Stimulated activated CD8-positive, alpha-beta memory T cell treated with anti-CD3 and anti-CD28 coated beads, Interleukin-7, amount 100 ng/mL, for 24 hours (primary cell): ENCODE measurements around the gene BTBD7.
"Not testable (repeated sequence)": the region's sequence is repeated elsewhere in the genome, so short reads cannot be mapped to it uniquely, and the experiment has no call there.

ENCODE experiments used
- DNase-seq: peaks from one replicate; pipeline ENCODE4 v3.0.0-alpha.2; 2020; ENCODE audit warnings: low read depth

Gene BTBD7

DNA sequence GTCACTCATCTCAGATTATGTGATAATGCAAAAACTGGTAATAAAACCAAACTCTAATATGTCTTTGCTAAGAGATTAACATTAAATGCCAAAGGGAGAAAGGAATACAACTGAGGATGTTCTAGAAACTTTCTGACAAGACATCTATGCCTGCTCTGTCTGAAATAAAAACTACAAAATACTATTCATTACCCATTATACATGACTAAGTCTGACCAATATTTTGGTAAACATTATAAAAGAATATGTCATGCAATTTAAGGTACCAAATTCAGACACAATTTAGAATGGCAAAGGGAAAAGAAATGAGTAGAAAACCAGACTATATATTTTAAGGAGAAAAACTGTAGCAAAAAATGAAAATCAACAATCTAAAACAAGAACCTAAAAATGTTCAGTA lies 86.3 kb downstream of the BTBD7 start:
- no peak for DNase-seq

DNA sequence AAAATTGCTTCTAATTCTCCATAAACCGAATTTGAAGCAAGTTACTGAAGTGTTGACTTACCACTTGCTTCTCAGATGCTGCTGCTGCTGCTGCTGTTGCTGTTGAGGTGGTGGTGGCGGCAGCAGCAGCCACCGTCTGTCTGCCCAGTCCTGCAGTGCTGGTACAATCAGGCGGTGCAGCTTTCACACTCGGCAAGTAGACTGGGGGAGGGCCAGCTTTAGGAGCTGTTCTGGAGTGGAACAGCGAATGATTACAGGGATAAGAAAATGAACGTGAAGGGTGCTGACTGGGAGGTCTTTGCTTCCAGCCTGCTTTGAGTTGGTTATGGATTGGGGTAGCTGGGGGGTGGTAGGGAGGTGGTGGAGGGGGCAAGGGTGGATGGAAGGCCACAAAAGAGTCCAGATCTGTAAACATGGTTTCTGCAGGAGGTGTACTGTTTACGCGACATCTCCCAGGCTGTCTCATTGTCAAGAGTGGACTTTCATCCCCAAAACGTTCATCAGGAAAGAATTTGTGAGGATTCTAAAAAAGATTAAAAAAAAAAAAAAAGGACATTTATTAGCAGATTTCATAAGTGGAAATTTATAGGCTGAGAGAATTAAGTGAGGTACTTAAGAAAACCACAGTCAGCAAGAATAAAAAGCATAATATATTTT lies 86.9 kb downstream of the BTBD7 start:
- no peak for DNase-seq

DNA sequence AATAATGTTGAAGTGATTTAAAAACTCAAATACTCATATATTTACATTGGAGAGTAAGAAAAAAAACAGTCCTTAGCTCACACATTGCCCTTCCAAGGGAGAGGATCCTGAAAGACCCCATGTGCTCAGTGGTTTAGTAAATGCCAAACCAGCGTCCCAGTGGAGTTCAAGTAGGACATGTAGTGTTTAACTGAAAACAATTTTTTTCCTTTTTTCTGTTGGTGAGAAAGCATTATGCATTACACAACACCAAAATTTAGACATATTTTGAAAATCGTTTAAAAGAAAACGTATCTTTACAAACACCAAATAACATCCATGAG lies 92.2 kb downstream of the BTBD7 start:
- DNase-seq = no peak

DNA sequence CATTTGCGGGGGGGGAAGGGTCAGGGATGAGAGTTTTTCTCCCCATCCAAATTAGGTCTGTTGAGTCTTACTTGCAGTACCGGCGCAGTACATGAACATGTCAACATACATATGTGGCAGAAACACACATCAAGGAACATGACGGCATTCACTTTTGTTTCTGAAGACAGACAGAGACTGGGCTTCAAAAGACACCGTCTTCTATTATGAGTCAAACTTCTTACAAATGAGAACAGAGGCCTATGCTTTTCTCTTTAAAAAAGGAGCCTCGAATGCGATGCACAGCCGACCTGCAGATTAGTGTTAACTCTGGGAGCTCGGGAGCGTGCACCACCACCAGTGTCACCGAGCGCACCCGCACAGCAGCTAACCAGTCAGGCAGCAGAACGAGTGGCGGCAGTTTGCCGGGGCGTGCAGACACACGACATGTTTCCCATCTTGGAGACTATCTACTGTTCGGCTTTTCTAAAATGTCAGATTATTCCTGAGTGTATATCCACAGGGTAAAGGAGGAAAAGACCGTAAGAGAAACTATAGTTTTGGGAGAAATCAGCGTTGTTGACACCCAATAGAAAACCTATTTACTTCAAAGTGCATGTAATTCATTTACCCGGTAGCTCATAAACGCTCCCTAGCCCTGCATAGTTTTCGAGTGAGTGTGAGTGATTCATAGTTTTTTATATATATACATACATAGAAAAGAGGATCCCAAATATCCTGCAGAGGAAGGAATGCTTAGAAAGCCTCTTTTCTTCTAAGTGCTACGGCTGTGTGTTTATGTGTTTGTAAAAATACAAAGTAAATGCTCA lies 92.8 kb downstream of the BTBD7 start:
- DNase-seq = no peak

DNA sequence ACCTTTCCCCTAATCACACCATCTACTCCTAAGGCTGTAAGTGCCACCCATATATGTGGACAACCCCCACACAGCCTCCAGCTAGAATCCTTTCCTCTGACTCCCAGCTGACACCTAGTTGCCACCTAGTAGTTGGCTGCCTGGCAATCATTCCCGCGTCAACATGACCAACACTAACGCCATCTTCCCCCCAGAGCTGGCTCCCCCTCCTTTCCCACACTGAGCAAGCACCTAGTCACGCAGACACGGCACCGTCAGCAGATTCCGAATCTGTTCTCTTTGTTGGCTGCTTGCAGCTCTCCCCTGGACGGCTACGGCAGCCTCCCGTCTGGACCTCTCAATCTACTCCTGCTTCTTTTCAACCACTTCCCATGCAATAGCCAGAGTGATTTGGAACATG lies 98.0 kb downstream of the BTBD7 start:
- DNase-seq = no peak

DNA sequence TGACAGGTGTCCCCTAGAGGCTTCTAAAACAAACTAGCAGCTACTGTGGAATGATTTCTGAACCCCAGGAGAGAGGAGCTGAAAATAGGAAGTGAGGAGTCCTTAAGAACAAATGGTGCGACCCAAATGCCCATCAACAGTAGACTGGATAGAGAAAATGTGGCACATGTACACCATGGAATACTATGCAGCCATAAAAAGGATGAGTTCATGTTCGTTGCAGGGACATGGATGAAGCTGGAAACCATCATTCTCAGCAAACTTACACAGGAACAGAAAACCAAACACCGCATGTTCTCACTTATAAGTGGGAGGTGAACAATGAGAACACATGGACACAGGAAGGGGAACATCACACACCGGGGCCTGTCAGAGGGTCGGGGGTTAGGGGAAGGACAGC lies 99.8 kb downstream of the BTBD7 start:
- DNase-seq = not testable (repeated sequence)

DNA sequence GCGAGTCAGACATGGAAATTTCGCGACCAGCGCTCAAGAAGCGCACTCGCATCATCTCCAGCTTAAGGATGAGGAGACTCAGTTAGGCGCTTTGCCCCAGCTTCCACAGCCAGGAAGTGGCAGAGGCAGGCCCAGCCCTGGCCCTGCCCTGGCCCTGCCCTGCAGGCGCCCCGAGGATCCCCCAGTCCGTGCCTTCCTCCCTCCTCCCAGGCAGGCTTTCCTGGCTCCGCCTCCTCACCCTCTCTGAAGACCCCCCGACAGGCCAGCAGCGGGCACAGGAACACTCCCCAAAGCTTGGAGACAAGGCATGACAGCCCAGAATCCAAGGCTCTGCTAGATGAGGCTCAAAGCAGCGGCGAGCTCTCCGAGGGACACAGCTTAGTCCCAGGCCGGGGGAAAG lies 100.7 kb downstream of the BTBD7 start:
- DNase-seq = no peak

DNA sequence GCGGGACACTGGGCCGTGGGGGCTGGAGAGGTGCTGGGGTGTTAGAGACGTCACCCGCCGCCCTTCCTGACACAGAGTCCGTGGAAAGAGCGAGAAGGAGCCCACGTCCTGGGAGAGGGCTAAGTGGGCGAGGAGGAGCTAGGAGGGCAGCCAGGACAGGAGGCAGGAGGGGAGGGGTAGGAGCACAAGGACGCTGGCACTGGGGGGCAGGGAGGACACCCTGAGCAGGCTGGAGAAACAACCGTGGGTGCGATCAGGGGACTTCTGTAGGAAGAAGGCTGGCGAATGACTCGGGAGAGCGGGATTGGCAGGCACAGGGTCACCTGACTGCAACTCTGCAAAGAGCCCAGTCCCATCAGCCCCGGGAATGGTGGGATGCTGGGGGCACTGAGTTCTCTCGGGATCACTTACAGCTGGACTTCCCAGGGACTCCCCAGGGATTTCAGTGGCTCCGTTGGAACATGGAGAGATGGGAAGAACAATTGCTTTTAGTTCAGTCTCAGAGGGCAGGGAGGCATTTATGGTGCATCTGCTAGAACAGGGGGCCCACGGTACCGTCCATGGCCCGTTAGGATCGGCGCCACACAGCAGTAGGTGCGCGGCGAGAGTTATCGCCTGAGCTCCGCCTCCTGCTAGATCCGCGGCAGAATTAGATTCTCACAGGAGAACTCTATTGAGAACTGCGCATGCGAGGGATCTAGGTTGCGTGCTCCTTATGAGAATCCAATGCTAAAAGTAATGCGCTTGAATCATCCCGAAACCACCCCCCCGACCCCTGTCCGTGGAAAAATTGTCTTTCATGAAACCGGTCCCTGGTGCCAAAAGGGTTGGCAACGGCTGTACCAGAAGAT lies 101.5 kb downstream of the BTBD7 start:
- no peak for DNase-seq

DNA sequence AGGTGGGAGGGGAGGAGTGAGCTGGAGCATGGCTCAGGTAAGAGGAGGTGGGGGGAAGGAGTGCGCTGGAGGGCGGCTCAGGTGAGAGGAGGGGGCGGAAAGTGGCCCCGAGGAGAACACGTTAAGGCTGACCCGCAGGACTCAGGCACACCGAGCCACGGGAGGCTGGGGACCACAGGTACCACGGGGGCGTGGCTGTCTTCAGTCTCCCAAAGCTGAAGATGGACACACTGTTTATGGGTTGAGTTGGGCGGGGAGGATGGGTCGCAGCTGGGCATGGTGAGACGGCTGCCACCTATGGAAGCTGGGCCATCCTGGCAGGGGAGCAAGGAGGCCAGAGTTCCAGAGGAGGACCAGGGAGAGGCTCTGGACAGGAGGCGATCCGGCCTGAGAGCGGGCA lies 102.3 kb downstream of the BTBD7 start:
- DNase-seq = no peak

DNA sequence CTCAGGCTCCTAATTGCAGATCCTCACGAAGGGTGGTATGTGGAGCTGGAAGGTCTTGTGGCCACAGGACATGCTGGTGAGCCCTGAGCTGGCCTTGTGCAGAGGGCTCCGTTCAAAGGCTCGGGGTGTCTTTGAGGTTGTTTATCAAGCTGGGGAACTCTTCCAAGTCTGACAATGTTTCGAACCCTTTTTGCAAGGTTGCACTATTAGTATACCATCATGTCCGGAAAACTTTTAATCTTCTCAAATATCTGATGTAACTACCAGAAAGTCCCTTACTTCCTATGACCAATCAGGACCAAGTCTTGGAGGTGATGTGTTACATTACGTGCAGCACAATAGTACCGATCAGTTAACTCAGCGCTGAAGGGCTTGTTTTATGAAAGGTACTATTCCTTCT lies 104.3 kb downstream of the BTBD7 start:
- no peak for DNase-seq

DNA sequence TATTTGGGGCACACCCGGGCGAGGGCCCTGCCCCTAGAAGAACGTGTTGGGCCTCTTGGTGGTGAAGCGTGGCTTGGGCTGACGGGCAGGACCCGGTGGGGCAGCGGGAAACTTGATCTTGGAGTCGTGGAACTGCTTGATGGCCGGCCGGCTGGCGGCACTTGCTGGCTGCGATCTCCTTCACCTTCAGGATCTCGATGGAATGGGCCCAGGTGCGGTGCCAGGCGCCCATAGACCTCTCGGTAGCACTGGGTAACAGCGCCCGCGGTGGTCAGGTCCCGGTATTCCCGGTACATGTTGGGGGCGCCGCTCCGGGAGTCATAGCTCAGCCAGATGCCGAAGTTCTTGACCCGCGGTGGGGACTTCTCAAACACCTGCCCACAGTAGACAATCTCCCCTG lies 109.3 kb downstream of the BTBD7 start:
- DNase-seq = no peak

DNA sequence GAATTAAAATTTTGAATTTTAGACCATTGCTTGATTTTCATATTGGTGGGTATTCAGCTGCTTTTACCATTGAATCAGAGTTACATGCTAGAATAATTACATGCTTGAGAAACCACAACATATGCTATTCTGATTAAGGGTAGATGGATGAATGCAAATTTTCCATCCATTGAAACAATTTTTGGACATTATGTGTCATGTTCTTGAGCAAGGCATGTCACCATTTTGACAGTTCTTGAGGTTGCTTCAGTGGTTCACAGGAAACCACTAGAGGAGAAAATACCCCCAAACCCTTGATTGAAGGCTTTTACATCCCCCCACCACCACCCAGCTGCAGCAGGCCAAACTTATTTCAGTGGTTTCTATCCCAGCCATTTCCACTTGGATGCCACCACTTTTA lies 112.3 kb downstream of the BTBD7 start:
- no peak for DNase-seq

DNA sequence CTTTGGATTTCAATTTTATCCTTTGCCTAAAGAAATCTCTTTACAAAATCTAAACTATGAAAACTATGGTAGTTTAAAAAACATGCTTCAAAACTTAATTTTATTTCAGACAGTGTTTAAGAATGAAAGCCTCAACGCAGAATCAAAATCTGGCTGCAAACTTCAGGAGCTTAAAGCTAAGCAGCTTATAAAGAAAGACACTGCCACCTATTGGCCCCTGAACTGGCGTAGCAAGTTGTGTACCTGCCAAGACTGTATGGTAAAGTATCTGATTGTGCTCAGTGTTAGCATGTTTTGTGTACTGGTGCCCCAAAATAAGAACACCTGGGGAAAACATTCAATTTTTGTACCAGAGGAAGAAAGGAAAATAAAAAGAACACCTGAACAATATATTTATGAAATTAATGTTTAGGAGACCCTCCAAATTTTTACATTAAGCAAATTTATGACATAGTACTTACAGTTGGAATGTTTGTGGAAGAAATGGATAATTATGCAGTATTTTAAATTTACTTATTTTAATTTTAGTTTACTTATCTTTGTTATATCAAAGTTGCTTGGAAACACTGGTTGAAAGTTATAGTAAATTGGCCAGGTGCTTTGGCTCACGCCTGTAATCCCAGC lies 113.6 kb downstream of the BTBD7 start:
- DNase-seq = no peak

DNA sequence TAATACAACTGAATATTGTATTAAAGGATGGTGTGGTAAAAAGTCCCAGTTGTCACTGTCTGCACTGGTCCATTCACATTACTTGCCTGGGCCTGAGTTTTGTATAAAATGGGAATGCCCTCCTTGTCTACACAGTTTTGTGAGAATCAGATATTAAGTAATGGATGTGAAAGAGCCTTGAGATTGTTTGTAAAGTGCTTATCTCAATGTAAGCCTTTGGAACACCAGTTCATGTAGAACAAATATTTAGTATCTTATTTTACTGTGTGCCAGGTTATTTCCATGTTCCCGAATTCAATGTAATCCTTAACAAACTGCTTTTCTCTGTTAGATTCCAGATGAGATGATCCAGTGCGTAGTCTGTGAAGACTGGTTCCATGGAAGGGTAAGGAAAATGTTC lies 118.2 kb downstream of the BTBD7 start:
- DNase-seq = no peak

DNA sequence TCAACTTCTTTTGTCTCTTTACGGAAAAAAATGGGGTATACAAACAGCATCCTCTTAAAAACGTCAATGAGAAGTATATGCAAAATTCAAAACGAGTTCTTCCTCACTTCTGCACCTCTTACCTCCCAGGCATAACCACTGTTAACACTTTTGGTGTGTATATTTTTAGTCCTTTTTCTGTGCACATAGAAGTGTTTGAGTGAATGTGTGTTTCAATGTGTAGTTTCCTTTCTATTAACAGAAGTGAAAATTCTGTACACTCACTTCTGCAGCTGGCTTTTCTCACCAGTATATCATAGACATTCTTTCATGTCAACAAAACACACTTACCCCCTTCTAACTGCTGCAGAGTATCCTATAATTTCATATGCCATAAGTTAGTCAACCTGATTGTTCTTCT lies 120.4 kb downstream of the BTBD7 start:
- no peak for DNase-seq

DNA sequence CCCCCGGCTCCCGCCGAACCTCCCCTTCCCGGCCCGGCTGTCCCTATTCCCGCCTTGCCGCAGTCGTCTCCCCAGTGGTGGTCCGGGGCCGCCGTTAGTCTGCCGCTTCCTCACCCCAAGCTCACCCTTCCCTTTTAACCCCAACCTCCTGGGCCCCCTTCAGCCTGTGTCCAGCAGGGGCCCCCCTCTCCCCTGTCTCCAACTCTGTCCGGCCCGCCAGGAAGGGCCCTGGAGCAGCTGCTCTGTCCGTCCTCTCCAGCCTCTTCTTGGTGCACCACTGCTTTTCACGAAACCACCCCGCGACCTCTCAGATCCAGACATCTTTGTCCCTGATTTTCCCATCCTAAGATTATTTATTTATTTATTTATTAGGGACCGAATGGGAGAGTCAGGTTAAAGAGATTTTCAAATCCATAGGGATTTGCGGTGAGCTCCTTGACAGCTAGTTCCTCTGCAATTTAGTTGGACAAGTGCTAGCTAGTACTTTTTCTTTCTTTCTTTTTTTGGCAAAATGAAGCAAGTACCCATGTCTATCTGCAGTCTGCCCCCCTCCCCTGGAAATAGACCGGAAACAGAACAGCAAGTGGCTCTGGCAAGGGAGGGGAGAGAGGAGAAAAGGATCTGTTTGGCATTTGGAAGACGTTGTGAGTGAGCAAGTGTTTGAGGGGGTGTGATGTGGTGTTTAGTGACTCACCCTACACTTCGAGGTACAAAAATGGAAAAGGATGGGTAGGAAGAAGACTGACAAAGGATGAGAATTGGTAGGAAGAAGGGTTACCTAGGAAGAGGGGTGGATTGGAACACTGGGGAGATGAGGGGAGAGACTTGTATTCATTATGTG lies 125.1 kb downstream of the BTBD7 start:
- no peak for DNase-seq

DNA sequence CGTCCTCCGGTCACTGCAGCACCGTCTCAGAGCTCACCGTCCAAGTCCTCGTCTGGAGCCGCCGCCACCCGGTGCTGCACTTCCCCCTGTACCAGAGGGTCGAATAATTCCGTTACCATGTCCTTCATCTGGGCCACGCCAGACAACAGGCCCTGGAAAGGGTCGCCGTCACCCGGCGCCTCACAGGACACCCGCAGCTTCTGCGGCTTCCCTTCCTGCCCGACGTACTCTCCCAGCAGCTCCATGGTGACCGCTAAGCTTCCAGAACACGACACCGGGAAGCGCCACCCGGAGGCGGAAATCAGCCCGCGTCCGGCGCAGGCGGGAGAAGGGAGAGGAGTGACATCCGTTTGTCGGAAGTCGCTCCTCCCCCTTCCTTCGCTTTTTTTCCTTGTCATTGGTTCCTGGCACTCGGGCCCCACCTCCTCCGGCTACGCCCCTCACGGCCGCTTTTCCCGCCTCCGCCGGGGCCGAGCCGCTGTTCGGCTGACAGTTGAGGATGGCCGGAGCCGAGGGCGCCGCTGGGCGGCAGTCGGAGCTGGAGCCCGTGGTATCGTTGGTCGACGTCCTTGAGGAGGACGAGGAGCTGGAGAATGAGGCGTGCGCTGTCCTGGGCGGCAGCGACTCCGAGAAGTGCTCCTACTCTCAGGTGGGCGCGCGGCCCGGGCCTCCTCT lies 125.9 kb downstream of the BTBD7 start, which contains the start of the genes GON7 and UBR7:
GON7 (minus strand) TSS at position 273 of the 675 bp plus-strand sequence; CDS start at position 245, 28 bp downstream.
UBR7 (plus strand) TSS at position 464 of the 675 bp plus-strand sequence; CDS start at position 500, 36 bp downstream.
- peak; percentile 73 for DNase-seq

DNA sequence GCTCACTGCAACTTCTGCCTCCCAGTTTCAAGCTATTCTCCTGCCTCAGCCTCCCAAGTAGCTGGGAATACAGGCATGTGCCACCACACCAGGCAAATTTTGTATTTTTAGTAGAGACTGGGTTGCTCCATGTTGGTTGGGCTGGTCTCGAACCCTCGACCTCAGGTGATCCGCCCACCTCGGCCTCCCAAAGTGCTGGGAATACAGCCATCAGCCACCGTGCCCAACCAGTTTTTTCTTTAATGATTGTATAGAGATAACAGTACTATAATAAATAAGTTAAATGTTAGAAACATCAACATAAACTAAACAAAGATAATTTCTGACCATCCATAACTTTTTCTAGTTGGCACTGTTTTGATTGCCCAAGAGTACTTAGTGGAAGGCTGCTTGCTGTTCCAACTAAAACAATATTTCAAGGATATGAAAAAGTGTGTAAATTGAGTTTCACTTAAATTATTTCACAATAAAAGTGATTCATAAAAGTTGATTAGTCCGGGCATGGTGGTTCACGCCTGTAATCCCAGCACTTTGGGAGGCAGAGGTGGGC lies 131.6 kb downstream of the BTBD7 start:
- no peak for DNase-seq

DNA sequence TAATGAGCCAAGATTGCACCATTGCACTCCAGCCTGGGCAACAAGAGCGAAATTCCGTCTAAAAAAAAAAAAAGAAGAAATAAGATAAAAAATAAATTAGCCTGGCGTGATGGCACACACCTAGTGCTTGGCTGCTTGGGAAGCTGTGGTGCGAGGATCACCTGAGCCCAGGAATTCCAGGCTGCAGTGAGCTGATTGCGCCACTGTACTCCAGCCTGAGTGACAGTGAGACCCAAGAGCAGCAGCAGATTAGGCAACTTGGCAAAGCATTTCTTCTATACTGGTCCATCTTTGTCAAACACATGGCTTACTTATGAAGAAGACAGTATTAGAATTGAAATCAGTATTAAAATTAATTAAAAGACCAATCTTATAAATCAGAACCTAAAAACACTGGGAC lies 132.3 kb downstream of the BTBD7 start:
- DNase-seq = no peak

DNA sequence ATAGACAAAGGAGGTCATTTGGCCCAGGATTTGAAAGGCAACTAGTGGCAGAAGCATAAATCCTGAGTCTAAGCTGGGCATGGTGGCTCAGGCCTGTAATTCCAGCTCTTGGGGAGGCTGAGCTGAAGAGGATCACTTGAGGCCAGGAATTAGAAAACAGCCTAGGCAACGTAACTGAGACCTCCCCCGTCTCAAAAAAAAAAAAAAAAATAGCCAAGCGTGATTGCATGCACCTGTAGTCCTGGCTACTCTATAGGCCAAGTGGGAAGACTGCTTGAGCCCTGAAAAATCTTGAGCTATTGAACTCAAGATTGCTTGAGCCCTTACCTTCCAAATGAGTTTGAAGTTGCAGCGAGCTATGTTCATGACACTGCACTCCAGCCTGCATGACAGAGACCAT lies 133.8 kb downstream of the BTBD7 start:
- no peak for DNase-seq
